Choroid plexus epithelial cell (primary cell): ENCODE results near the gene DENND5B.

ENCODE experiments used
- DNase-seq: peaks from one replicate; pipeline ENCODE4 v3.0.0-alpha.2; 2010; ENCODE audit warnings: low read depth
- H3K4me3 ChIP-seq: 2 replicates; pipeline ENCODE4 v1.5.1; 2011; ENCODE audit warnings: low read depth, mild to moderate bottlenecking, control low read depth, low read length, moderate library complexity
- CTCF ChIP-seq: conservative IDR thresholded peaks from 2 replicates; pipeline ENCODE4 v1.5.1; 2011; ENCODE audit warnings: low read depth, mild to moderate bottlenecking, control low read depth, inconsistent platforms, low read length, moderate library complexity

Gene DENND5B

GRCh38 chr12:31494455-31494854 lies 96.5 kb downstream of the DENND5B start:
- no peak for DNase-seq

GRCh38 chr12:31492599-31493196 lies 98.2 kb downstream of the DENND5B start:
- TF ChIP-seq CTCF, result no peak
- DNase-seq, result no peak
- H3K4me3 ChIP-seq, result no peak overlapping the region

More at GRCh38 chr12:31494455-31494854, 96.5 kb downstream of the DENND5B start:
- no peak overlapping the region for H3K4me3 ChIP-seq
- no peak for TF ChIP-seq CTCF

- no peak for TF ChIP-seq CTCF
- no peak overlapping the region for H3K4me3 ChIP-seq
- peak; percentile 87 for DNase-seq
These were observed 98.9 kb downstream of the DENND5B start for GRCh38 chr12:31491841-31492598.

GRCh38 chr12:31491241-31491794 lies 99.6 kb downstream of the DENND5B start:
- TF ChIP-seq CTCF, result no peak
- H3K4me3 ChIP-seq, result no peak overlapping the region
- no peak for DNase-seq

- no peak for TF ChIP-seq CTCF
- no peak for DNase-seq
- no peak overlapping the region for H3K4me3 ChIP-seq
These were observed 102.1 kb downstream of the DENND5B start for GRCh38 chr12:31488737-31489338.

- no peak for DNase-seq
- TF ChIP-seq CTCF, result no peak
- no peak overlapping the region for H3K4me3 ChIP-seq
These were observed 105.4 kb downstream of the DENND5B start for GRCh38 chr12:31485571-31485970.
